ENCODE measurements around the gene PPP1R15B.

Gene PPP1R15B

DNA sequence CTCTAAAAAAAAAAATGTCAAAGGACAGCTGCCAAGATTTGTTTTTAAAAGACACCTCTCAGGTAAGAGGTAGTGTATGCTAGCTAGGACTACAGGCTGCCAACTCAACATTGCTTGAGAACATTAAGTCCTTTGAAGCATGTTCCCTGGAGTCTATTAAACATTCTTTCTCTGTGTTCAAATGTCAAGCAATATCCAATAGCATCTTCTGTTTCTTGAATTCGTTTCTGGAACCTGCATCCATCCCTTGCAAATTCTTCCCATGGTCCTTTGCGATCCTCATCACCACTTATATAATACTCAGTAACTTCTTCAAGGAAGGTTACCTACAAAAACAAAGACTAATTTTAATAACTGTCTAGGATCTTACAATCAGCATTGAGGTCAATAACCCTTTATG is 5.6 kb downstream of the PPP1R15B start:
- in situ Hi-C loops (cut with HindIII; ENCODE audit: low sequenced_read_pairs) = loop anchor here (5.0 kb wide), 1 partner anchor 36 kb away; no protein-coding TSS in a partner anchor

DNA sequence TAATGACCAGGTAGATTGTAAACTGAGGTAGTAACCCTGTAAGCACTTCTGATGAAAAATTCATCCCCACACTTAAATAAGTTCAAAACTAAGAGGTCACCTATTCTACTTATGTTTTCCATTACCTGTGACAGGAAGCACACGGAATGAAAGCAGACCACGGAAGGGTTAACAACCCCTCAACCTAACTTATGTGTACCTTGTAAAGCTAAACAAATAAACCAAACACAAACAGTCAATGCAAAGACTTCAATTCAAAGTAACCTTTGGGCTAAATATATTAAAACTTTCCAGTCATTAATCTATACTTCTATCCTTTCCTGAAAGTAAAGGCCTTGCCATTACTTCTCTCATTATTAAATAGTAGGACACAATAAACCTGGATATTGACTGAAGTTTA is 7.0 kb downstream of the PPP1R15B start:
- in situ Hi-C loops (cut with HindIII; ENCODE audit: low sequenced_read_pairs) = loop anchor here (5.0 kb wide), 1 partner anchor 38 kb away; no protein-coding TSS in a partner anchor

DNA sequence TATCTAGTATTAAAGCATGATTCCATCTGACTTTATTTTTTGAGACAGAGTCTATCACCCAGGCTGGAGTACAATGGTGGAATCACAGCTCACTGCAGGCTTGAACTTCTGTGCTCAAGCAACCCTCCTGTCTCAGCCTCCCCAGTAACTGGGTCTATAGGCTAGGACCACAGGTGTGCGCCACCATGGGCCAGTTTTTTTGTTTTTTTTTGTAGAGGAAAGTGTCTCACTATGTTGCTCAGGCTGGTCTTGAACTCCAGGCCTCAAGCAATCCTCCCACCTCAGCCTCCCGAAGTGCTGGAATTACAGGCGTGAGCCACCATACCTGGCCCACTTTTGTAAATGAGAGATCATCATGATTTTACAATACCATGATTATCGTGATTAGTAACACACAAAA is 9.2 kb downstream of the PPP1R15B start:
- in situ Hi-C loops (cut with HindIII; ENCODE audit: low sequenced_read_pairs) = no loop called here

DNA sequence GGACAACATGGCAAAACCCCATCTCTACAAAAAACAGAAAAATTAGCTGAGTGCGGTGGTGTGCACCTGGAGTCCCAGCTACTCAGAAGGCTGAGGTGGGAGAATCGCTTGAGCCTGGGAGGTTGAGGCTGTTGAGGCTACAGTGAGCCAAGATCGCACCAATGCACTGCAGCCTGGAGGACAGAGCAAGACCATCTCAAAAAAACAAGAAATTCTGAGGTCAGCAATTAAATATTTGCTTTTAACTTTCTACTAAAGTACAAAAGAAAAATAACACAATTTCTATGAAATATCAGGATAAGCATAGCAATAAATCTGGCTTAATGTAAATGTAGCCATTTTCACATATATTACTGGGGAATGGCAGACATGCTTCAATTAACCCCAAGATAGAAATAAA is 9.9 kb downstream of the PPP1R15B start:
- in situ Hi-C loops (cut with HindIII; ENCODE audit: low sequenced_read_pairs) = no loop called here

DNA sequence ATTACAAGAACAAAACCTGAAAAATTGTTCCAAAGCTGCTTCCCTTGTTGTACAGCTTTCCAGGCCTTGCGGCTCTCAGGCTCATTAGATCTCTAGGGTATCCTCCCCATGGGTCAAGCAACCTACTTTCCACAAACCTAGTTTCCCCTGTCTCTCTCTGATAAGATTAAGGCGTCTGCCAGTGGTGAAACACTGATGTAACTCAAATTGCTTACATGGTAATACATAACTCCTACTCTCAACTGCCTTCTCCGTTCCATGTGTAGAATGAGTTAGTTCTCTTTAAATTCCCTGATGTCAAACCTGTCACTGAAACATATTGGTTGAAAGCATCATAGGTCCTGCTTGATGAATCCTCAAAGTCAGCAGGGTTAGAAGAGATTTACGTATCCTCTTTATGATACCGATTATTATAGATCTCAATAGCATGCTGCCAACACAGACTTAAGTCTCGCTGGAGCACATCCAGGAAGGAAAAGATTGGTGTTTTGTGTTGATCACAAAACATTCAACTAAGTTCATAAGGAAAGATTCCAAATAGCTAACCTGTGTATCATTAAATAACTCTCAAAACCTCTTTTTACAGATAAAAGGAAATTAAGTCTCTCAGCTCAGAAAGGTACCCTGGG is 10.6 kb downstream of the PPP1R15B start:
- in situ Hi-C loops (cut with HindIII; ENCODE audit: low sequenced_read_pairs) = no loop called here

DNA sequence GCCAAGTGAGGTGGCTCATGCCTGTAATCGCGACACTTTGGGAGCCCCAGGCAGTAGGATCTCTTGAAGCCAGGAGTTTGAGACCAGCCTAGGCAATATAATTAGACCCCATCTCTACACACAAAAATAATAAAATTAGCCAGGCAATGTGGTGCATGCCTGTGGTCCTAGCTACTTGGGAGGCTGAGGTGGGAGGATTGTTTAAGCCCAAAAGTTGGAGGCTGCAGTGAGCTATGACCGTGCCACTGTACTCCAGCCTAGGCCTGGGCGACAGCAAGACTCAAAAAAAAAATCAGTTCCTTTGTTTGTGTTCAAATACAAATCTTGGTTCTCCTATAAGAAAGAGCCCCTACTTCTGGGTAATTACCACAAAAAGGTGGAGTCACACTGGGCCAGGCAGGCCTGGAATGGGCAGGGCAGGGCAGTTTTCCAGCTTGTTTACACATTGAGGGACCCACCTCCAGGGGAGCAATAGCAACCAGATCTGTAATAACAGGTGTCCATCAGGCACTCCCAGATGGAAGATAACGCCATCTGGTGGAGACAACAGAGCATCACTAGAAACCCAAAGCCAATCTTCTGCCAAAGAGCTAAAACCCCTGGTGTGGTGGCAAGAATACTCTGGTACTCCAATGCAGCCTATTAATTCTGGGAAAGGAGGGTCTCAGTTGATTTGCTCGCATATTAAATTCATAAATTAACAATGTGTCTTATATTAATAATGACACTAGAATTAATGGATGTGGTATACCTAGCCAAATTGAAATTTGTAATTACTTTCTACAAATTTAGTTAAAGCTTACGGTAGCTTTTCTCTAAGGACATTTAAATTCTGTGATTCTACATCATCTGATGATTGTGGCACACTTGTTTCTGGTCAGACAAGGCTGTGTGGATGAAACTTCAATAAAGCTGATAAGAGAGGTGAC is 13.2 kb downstream of the PPP1R15B start:
- in situ Hi-C loops (cut with HindIII; ENCODE audit: low sequenced_read_pairs) = no loop called here

DNA sequence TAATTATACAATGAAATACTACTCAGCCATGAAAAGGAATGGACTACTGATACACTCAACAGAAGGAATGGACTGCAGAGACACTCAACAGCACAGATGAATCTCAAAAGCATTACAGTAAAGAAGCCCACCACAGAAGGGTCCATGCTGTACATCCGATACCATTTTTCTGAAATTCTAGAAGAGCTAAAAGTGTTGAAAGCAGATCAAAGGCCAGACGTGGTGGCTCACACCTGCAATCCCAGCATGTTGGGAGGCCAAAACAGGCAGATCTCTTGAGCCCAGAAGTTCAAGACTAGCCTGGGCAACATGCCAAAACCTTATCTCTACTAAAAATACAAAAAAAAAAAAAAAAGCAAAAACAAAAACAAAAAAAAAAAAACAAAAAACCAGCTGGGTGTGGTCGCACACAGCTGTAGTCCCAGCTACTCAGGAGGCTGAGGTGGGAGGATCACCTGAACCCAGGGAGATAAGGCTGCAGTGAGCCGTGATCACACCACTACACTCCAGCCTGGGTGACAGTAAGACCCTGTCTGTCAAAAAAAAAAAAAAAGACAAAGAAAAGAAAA is 15.5 kb downstream of the PPP1R15B start:
- in situ Hi-C loops (cut with HindIII; ENCODE audit: low sequenced_read_pairs) = no loop called here

DNA sequence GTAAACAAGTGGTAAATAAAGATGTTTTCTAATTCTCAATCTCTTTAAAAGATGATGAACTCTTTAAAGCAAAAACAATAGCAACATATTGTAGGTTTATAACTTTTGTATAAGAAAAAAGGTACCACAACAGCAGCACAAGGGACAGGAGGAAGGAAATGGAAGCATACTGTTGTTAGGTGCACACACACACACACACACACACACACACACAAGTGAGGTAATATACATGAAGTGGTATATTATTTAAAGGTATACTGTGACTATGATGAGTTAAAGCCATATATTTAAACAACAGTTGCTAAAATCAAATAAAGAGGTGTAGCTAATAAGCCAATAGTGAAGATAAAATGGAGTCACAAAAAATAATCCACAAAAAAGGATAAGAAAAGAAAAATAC is 20.0 kb downstream of the PPP1R15B start:
- in situ Hi-C loops (cut with HindIII; ENCODE audit: low sequenced_read_pairs) = no loop called here

DNA sequence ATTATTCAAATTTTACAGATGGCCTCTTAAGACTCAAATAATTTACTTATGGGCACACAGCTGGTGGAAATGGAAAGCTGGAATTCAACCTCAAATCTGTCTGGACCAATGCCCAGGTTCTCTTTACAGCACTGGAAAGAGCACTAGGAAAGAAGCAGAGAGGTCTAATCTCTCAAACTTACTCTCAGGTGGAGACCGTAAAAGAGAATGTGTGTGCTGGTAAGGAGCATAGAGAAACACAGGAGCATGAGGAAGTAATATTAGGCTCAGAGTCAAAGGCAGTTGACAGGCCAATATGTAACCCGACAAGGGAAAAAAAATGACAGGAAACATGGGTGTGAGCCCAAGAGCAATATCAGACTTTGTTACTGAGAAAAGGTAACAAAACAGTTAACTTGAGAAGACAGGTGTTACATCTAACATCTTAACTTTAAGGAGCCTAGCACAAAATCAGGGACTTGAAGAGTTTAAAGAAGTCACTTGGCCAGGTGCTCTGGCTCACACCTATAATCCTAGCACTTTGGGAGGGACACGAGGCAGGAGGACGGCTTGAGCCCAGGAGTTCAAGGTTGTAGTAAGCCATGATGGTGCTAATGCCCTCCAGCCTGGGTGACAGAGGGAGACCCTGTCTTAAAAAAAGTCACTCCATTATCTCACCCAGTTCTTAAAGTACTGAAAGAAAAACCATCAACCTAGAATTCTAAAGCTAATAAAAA is 20.7 kb downstream of the PPP1R15B start:
- in situ Hi-C loops (cut with HindIII; ENCODE audit: low sequenced_read_pairs) = no loop called here

DNA sequence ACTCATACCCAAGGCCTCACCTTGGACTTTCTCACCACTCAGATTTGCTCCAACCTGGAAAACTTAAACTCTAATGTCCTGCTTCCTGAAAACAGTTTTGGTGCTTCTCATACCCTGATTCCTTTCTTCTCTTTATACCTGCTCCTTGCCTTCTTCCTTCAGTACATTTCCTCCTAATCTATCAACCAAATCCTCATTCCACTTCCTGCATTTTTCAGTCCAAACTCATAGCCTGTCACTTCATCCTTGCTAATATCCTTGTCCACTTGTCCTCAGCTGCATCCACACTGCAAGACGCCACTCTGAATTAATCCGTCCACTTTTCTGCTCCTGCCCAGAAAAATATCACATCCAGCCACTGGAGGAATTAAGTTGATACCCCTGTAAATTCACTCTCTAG is 25.9 kb downstream of the PPP1R15B start:
- in situ Hi-C loops (cut with HindIII; ENCODE audit: low sequenced_read_pairs) = no loop called here

DNA sequence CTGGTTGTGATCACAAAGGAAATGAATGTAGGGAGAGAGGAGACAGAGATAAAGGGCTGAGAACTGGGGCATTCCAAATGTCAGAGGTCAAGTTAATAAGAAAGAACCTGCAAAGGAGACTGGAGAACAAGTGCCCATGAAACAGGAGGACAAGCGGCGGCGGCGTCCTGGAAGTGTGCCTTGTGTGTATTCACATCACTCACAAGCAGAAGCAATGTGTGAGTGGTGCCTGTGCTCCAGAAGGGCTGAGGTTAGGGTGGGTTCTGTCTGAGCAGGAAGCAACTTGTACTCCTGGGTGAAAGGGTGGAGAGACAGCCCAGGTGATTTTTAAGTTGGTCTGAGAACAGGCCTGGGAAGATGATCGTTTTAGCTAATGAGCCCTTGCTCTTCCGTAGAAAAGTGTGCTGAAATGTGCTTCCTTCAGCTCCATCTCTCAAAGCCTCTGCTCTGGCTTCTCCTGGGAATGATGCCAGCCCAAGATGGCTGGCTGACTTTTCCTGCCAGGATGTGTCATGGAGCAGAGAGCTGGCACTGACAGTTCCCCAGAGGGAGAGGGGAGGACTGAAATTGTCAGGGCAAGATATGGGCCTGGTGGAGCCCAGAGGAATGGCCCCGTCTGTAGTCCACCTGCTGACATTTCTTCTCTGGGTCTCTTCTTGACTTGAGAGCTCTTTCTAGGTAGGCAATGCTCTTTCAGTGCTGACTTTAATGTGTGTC is 26.8 kb downstream of the PPP1R15B start:
- in situ Hi-C loops (cut with HindIII; ENCODE audit: low sequenced_read_pairs) = no loop called here

DNA sequence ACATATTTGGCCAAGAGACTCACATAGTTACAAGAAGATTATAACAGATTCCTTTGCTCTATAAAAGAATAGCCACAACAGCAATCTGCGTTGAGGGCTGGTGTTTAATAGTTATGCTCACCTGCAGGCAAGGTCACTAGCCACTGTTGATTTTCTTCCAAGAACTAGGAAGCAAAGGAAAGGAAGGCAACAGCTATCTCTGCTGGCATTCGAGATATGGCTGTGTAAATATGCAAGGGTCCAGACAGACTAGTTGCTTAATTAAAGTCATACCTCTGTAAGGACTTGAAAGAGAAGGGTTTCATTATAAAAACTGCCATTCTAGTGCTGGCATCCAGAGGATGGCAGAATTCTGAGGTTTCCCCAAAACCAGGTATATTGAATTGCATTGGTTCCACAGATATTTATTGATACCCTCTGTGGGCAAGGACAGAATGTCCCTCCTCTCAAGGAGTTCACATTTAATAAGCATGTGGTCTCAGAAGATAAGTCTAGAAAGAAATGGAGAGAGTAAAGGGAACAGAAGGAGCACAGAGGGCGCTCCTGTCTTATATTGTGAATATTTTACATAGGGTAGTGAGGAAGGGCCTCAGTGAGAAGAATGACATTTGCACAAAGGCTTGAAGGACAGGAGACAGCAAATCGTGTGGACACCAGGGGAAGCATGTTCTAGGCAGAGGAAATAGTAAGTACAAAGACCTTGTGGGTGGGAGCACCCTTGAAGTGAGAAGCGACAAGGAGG is 28.3 kb downstream of the PPP1R15B start:
- in situ Hi-C loops (cut with HindIII; ENCODE audit: low sequenced_read_pairs) = no loop called here

DNA sequence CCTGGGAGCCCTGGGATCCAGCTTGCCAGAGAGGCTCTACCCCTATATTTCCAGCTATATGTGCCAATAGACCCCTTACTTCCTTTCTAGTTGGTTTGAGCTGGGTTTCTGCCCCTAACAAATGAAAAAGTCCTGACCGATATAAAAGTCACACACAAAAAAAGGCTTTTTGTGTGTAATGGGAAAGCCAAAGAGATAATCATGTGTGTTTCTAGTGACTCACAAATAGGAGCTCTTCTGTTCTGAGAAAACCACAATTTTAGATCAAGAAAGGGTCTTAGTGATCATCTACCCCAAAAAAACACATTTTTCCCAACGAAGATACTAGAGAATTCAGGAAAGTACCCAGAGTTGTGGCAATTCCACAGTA is 28.9 kb downstream of the PPP1R15B start:
- in situ Hi-C loops (cut with HindIII; ENCODE audit: low sequenced_read_pairs) = no loop called here

DNA sequence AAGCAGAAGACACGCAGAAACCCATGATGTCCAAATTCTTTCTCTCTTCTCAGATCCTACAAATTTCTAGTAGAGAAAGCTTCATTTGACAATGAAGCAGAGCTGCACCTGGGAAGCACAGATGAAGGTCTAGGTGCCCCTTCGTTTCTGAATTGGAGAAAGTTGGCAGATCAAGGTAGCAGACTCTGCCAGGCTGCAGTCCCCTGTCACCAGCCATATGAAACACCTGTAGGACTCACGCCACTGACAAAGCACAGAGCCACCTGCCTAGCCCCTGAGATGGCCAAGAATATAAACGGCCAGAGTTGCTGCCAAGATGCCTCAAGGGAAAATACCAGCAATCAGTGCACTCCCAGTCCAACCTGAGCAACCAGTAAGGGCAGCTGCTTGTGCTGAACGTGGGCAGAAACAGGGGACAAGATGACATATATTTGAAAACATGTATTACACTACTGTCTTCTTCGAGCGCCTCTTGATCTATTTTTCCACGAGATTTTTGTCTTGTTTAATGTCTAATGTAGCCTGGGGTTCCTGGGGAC is 31.3 kb downstream of the PPP1R15B start:
- in situ Hi-C loops (cut with HindIII; ENCODE audit: low sequenced_read_pairs) = no loop called here

DNA sequence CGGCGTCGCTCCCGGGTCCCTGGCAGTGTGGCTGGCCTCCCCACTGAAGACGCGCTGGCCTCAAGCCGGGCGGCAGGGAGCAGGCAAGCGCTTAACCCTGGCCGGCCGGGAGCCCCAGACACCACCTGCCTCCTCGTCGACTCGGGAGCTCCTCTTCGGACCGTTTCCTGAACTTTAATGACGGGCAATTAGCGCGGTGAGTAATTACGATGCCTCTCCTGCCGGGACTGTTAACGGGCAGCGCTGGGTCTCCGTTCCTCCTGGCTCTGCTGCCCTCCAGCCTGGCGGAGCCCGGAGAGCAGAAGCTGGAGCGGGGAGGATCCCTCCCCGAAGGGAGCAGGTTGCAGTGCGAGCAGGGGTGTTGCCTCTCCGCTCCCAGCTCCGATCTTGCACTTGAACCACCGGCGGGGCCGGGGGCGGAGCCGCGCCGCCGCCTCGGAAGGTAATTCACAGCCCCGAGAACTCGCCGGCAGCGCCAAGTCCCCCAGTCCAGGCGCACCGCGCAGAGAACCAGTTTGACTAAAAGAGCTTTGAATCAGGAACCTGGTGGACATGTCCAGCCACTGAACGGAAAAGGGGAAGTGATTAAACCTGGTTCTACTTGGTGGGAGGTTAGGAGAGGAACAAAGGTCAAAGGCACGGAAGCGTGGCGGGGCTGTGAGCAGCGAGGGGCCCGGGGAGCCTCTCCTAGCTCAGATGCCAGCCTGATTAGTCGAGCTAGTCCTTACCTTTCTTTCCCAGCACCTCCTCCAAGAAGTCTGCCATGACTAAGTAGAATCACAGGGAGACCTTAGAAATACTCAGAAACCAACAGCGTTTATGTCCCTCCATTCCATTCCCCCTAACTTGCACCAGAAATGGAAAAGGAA is 33.6 kb downstream of the PPP1R15B start:
- in situ Hi-C loops (cut with HindIII; ENCODE audit: low sequenced_read_pairs) = no loop called here

DNA sequence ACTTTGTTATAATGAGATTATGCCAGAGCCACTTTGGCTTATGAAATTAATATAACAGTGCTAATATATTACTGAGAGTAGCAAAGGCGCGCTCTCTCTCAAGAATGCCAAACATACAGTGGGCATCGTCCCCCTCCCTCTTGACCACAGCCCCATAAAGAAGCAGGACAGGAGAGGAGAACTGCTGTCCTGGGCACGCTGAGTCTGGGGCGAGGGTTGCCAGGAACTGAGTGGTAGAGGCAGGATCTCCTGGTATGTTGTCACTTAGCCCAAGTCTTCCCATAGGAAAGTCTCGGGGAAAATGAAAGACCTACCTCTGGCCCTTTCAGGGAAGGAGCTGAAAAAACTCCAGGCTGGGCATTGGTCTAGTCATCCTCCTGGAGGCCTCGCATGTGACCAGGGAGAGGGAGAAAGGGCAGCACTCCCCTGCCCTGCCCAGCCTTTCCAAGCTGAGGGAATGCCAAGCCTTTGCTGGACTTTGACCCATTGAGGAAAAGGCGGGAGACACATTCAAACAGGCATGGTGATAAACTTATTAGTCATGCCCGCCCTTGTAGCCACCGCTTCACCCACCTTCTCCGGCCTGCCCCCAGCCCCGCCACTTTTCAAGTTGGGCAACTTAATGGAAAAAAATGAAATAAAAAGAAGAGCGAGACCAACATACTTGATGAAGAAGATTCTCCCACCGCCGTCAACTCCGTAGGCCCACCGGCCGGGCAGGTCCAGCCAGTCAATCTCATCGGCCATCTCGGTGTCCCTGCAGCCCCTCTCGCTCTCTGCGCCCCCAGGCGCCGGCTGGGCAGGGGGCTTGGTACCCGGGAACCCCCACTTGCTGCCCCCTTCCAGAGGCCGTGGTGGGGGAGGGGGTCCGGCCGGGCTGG is 34.5 kb downstream of the PPP1R15B start:
- in situ Hi-C loops (cut with HindIII; ENCODE audit: low sequenced_read_pairs) = no loop called here

DNA sequence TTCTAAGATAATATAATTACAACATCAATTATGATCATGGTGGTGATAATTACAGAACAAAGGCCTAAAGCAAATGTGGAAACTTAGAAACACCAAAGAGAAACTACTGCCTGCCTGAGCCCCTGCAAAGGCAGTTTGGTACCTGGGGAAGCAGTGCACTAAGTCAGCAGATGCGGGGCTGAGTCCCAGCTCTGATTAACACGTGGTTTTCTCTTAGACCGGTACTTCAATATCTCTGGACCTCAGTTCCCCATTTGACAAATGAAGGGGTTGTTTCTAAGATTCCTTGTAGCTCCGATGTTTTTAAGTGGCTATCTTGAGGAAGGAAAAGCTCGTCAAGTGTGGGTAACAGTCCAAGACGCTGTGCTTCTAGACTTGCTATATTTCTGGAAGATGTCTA is 35.2 kb downstream of the PPP1R15B start:
- in situ Hi-C loops (cut with HindIII; ENCODE audit: low sequenced_read_pairs) = no loop called here

DNA sequence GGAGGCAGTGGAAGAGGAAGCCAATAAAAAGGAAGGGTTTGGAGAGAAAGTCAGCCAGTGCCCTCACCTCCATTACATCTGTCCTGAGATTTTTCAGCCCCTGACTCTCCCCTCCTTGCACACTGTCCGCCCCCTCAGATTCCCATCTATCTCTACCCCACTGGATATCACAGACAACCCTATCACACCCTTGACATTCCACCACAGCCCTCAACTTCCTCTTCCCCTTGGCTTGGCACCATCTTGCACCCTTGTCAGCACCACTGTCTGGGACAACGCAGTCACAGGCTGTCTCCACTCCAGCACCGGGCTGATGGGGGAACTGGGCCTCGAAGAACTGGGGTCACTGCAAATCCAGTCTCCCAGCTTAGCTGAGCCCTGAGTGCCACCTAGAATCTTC is 37.7 kb downstream of the PPP1R15B start:
- in situ Hi-C loops (cut with HindIII; ENCODE audit: low sequenced_read_pairs) = loop anchor here (25.0 kb wide), 1 partner anchor 512 kb away; the partner anchor contains the start of gene SNRPE

All from DLD1 (cell line).